HG03575 (cell line): Measurements from ENCODE around the gene DDX56.
"Not testable (repeated sequence)": the region's sequence is repeated elsewhere in the genome, so short reads cannot be mapped to it uniquely, and the experiment has no call there.

ENCODE experiments used
- ATAC-seq: cut with Tn5 transposase; IDR thresholded peaks from one replicate; pipeline ENCODE4 v1.9.1; 2021; ENCODE audit not compliant: unreplicated experiment, insufficient number of reproducible peaks, low FRiP score; ENCODE audit errors: extremely low read depth

The DDX56 gene

DNA sequence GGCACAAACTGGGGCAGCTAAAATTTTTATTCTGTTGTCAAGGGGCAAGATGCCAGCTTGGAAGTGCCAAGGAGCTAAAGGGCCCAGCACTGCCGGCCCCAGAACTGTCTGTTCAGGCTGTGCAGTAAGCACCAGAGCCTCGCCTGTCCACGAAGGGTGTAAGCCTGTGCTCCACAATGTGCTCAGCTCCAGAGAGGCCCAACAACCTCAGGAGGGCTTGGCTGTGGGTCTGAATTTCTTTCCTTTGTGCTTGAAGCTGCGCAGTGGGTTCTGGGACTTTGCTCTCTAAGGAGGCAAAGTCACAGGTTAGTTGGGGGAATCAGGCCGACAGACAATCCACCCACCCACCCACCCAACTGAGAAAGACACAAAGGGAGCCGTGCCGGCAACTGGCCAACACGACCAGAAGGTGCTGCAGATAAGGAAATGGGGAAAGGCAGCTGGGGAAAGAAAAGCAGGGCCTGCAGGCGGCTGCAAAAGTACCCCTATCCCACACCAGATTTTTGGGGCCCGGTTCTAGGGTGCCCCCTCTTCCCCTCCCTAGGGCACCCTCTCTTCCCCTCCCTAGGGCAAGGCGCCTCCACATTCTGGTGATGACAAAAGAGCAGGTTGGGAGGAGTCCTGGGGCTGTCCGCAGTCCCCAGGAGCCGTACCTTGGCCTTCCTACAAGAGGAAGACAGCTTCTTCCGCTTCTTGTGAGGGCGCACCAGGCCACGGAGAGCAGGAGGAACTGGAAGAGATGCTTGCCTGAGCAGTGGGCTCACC, 7.7 kb downstream of the DDX56 start:
- no peak for ATAC-seq

DNA sequence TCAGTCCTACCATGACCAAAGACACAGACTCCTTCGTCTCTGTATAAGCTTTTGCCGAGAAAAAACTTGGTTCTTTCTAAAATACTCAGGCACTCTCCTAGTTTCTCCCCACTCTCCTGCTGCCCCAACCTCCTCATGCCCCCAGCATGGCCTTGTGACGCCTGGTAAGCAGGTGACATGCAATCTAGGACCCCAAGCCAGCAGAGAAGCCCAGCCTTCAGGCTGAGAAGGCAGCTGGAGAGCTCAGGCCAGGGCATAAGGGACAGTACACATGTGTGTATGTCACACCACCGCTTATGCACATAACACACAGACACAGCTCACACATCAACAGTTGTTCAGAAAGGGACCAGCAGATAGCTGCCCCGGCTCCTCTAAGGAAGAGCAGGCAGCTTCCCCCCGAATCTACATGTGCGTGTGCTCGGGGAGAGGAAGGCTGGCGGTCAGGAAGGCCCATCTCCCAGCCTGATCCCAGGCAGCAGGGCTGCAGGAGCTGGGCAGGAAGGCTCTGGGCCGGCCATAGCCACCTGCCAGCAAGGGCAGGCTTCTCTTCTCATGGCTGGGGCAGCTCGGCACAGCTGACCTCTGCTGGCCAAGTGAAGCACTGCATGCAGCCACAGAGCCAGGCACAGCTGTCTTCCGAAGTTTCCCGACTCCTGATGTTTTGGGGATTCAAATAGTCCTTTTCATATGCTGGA, 8.5 kb downstream of the DDX56 start:
- no peak for ATAC-seq

DNA sequence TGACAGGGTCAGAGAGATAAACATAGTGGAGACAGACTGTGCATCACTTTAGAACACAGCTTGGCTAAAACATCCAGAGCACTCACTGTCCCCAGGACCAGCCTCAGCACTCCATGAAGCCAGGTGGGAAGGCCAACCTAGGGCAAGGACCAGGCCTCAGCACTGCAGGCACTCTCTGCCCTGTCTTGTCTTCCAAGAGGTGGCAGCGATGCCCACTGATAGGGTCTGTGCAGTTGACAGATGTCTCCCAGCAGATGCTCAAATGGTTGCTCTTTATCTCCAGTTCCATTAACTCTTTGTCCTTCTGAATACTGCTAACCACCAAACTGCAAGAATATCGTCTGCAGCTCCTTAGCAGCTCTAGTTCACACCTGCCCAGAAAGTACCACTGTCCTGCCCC, 9.1 kb downstream of the DDX56 start:
- ATAC-seq = no peak

DNA sequence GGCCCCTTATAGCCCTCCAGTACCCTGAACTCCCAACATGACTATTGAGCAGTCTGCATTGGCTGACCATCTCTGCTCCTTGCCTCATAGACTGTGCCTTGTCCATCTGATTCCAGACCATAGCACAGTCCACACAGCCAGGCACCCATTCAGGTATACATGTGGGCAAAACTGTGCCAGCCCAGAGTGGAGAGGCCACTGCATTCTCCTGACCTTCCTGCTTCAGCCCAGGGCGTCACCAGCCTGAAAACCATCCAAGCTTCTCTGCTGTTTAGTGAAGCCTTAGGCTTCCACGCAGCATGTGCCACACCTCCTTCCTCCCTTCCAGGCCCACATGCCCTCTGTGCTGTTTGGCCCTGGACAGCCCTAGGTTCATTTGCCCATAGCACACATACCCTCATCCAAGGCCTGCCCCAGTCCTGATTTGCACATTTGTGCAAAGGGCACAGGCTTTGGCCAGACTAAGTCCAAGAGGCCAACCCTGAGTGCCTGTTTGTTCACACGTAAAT, 10.5 kb downstream of the DDX56 start:
- no peak for ATAC-seq

DNA sequence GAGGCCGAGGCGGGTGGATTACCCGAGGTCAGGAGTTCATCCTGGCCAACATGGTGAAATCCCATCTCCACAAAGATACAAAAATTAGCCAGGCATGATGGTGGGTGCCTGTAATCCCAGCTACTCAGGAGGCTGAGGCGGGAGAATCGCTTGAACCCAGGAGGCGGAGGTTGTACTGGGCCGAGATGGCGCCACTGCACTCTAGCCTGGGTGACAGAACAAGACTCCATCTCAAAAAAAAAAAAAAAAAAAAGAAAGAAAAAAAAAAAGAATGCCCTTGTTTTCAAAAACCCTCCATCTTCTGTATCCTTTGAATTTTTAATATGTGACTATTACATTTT, 11.1 kb downstream of the DDX56 start:
- not testable (repeated sequence) for ATAC-seq

DNA sequence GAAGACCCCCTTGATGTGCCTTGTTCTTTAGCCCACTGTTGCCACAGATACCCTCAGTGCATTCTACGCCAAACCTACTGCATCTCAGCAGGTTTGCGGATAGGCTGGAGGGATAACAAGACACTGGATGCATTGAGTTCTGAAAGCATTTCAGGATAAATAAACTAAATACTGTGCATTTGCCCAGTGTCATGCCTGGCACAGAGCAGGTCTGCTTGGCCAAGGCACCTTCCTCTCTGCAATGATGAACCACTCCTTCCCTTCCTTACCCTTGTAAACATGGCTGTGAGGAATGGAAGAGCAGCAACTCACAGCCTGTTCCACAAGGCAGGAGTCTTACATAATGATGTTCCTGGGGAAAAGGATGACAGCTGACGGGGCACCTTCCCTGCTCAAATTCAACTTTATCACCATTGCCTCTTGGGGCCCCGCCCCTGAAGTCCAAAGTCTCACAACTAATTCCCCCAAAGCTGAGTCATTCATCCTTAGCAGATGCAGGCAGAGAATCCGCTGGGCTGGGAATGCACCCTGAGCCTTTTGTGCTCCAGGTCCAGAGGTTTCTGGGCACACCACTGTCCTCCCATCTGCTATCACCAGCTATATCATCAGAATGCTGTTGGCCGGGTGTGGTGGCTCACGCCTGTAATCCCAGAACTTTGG, 11.6 kb downstream of the DDX56 start:
- no peak for ATAC-seq

DNA sequence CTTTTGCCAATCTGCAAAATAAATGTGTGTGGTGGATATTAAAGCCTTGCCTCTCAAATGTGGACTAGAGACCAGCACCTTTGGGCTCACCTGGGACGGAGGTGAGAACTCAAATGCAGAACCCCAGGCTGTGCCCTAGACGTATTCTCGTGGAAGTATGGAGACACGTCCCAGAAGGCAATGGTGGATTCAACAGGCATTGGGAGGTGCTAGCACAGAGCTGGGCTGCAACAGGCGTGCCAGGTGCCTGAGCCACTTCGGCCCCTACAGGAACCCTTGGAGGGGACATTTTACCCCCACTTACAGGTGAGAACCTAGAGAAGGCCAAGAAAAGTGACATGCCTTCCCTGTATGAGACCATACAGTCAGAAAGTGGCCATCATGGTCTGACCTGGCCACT, 12.2 kb downstream of the DDX56 start:
- ATAC-seq = no peak

DNA sequence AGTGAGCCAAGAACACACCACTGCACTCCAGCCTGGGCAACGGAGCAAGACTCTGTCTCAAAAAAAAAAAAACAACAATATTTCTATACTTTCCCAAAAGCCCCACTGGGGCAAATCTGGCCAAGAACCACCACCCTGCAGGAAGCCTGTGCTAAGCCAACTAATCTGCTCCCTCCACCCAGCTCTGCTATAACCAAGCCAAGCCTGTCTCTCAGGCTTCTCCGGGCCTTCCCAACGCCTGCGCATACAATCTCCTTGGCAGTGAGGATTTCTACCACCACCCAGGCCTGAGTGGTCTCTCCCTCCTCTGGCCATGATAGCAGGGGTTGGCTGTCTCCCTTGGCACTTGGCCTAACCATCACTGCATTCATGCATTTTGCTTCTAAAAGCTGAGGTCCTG, 14.2 kb downstream of the DDX56 start:
- ATAC-seq = no peak

DNA sequence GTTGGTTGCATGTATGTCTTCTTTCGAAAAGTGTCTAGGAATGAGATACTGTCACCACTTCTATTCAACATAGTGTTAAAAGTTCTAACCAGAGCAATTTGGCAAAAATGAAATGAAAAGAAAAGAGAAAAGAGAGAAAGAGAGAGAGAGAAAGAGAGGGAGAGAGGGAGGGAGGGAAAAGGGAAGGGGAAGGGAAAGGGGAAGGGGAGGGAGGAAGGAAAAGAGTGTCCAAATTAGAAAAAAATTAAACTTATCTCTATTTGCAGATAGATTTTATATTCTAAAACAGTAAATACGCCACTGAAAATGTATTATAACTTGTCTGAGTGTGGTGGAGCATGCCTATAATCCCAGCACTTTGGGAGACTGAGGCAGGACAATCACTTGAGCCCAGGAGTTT, 16.2 kb downstream of the DDX56 start:
- no peak for ATAC-seq

DNA sequence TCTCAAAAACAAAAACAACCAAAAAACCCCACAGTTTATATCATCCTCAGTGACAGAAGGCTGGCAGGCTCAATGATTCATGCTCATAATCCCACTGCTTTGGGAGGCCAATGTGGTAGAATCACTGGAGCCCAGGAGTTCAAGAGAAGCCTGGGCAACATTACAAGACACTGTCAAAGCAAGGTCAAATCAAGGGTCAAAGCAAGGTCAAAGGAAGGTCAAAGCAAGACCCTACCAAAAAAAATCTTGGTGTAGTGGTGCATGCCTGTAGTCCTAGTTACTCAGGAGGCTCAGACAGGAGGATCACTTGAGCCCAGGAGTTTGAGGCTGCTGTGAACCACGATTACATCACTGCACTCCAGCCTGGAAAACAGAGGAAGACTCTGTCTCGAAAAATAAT, 18.4 kb downstream of the DDX56 start:
- ATAC-seq = no peak

DNA sequence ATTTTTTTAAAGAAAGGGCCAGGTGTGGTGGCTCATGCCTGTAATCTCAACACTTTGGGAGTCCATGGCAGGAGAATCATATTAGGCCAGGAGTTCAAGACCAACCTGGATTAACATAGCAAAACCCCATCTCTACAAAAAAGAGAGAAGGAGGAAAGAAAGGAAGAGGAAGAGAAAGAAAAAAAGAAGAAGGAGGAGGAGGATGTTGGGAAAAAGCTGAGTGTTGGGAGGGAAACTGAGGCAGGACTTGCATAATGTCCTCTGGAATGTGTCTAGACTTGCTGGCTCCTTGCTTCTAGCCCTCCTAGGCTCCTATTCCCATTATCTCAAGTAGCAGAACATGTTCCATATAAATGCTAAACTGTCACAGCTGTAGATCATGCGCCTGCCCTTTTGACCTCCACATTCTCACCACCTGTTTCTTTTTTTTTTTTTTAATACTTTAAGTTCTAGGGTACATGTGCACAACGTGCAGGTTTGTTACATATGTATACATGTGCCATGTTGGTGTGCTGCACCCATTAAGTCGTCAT, 21.2 kb downstream of the DDX56 start:
- not testable (repeated sequence) for ATAC-seq

DNA sequence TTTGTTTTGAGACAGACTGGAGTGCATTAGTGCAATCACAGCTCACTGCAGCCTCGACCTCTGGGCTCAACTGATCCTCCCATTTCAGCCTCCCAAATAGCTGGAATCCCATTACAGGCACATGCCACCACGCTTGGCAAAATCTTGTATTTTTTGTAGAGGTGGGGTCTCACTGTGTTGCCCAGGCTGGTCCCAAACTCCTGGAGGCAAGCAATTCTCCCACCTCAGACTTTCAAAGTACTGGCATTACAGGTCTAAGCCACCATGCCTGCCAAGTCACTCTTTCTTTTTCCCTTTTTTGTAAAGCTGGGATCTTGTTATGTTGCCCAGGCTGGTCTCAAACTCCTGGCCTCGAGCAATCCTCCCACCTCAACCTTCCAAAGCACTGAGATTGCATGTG, 24.3 kb downstream of the DDX56 start:
- no peak for ATAC-seq

DNA sequence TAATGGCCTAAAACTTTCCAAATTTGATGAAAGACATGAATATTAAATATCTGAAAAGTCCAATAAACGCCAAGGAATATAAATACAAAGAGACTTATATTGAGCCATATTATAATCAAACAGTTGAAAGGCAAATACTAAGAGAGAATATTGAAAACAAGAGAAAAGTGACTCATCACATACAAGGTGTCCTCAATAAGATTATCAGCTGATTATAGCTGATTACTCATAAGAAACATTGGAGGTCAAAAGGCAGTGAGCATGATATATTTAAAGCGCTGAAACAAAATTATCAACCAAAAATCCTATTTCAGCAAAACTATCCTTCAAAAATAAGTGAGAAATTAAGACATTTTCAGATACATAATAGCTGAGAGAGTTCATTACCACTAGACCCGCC, 24.8 kb downstream of the DDX56 start:
- no peak for ATAC-seq

DNA sequence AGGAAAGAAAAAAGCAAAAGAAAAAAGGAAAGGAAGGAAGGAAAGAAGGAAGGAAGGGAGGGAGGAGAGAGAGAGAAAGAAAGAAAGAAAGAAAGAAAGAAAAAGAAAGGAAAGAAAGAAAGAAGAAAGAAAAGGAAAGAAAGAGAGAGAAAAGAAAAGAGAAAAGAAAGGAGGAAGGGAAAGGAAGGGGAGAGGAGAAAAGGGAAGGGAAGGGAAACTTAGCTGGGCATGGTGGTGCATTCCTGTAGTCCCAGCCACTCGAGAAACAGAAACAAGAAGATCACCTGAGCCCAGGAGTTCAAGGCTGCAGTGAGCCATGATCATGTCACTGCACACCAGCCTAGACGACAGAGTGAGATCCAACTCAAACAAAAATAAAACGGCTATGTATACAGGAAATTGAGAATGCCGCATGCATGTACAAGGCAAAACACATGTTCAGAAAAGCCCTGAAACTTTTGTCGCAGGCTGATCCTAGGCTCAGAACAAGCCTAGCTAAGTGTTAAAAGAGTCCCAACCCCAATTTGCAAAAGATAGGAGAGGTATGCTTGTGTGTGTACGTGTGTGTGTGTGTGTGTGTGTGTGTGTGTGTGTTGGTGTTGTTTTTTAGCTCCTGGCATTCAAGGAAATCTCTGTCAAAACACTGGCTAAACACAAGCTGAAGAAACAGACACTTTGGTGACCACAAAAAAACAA, 26.0 kb downstream of the DDX56 start:
- no peak for ATAC-seq

DNA sequence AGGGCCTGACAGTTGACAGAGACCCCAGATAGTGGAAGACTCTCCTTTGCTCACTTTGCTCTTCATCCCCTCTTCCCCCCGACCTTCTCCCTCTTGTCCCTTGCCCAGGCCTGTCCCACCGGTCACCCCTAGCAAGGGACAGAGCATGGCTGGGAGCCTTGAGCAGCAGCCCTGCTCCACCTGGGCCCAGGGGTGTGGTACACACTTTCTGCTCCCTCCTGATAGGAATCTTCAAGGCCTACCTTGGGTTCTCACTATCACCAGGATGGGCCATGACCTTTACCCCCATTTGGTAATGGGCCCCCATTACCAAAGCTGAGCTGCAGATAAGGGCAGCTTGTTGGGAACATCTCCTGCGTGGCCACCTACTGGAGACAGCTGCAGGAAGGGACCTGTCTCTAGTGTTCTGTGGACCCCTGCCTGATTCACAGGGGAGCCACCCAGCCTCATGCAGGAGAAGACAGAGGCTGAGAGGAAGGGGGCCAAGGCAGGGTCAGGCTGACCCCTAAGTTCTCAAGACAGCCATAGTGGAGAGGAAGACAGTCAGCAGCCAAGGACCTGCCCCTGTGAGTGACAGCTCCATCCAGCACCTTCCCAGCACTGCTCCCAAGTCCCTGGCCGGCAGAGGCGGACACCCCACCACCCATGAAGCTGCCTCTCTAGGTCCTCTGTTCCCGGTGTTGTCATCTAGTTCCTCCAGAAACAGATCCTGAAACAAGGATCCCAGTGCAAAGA, 31.7 kb downstream of the DDX56 start:
- ATAC-seq = no peak

DNA sequence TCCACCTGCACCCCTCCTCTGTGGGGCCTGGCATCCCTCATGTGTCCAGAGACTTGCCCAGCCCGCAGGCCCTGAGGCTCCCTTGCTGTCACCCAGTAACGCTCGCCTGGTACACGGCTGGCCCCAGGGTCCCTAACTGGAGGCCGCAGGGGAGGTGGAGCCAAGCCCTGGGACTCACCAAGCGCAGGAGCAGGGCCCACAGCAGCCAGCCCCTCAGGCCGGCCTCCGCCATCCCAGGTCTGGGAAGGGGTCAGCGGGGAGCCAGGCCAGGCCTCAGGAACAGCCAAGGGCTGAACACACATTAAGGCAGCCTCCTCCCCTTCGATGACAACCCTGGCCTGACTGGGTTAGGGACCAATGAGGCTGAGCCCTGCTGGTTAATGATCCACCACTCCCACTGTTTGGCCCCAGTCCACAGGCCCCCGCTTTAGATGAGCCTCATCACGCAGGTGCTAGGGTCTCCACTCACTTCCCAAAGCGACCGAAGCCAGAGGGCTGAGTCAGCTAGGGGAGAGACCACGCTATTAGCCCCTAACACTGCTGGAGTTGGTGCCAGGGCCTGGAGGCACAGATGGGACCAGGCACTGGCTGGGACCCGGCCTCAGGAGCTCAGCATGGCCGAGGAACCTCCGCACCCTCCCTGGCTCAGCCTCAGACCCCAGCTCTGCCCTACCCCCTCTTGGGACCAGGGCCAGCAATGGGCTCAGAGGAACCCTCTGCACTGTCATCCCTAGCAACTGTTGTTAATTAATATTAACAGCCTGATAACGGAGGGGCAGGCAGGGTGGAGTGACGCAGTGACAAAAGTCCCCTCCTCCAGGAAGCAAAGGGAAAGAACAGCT, 32.5 kb downstream of the DDX56 start, which contains the start of gene NPC1L1:
Gene NPC1L1 (minus strand): TSS at position 303 of the 842 bp plus-strand sequence. CDS start 71 bp downstream, at position 232.
- ATAC-seq = no peak

DNA sequence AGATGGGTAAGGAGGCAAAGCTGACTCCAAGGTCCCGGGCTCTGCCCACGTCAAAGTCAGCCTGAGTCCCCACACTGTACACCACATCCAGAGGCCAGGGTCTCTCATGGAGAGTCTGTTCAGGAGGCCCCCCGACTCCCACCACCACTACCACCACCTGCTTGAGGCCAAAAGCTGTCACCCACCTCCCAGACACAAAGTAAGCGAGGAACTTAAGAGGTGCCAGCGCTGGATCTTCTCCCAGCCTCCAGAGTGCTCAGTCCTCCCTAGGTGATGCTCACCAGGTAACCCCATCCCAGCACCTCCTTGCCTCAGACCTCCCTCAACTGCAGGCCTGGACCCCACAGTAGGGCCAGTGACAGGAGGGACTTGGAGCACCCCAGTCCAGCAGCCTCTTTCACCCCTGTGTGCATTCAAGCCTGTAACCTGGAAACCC, 33.1 kb downstream of the DDX56 start:
- no peak for ATAC-seq
